Measurements from ENCODE around the gene DHRS7B.

GRCh38 chr17:21140911-21141310 is 14.1 kb downstream of the DHRS7B start:
- TF ChIP-seq CTCF (IDR thresholded peaks at IDR 0.05 in 2 of 3, conservative IDR thresholded peaks at IDR 0.05 in 1 of 3; ENCODE audit: insufficient read depth in 2 of 3, low read depth in 1 of 3, low read length in 3 of 3), result no peak
- TF ChIP-seq EZH2 (IDR thresholded peaks at IDR 0.05; ENCODE audit: borderline replicate concordance, low read depth, low read length), result no peak
- no peak for TF ChIP-seq KLF13 (tag; IDR thresholded peaks at IDR 0.05; ENCODE audit: borderline replicate concordance, low read depth)
- TF ChIP-seq TCF3 (CRISPR knock-in tag; IDR thresholded peaks at IDR 0.05), result no peak
- TF ChIP-seq NR2C2 (CRISPR knock-in tag; IDR thresholded peaks at IDR 0.05), result no peak
- TF ChIP-seq NR2C2 (tag; IDR thresholded peaks at IDR 0.05), result no peak
- TF ChIP-seq JUN (IDR thresholded peaks at IDR 0.05; ENCODE audit: borderline replicate concordance, low read depth, low read length), result no peak
- no peak for TF ChIP-seq JUN (CRISPR knock-in tag; IDR thresholded peaks at IDR 0.05; ENCODE audit: borderline replicate concordance)
- TF ChIP-seq MYBL2 (IDR thresholded peaks at IDR 0.05; ENCODE audit: low read depth), result no peak
- TF ChIP-seq MYBL2 (CRISPR knock-in tag; IDR thresholded peaks at IDR 0.05; ENCODE audit: borderline replicate concordance), result no peak
- TF ChIP-seq ELF1 (tag; IDR thresholded peaks at IDR 0.05), result no peak
- TF ChIP-seq MAX (CRISPR knock-in tag; IDR thresholded peaks at IDR 0.05), result no peak
- no peak for TF ChIP-seq IRF1 (CRISPR knock-in tag; IDR thresholded peaks at IDR 0.05; ENCODE audit: borderline replicate concordance)
- TF ChIP-seq ZBTB11 (CRISPR knock-in tag; IDR thresholded peaks at IDR 0.05), result no peak
- TF ChIP-seq ZNF561 (CRISPR knock-in tag; conservative IDR thresholded peaks at IDR 0.05), result no peak
- no peak for TF ChIP-seq ELK3 (CRISPR knock-in tag; IDR thresholded peaks at IDR 0.05)
- no peak for TF ChIP-seq POLR2A (conservative IDR thresholded peaks at IDR 0.05)
